MCF 10A (cell line): ENCODE measurements around the gene CFAP43. TPM values are rescaled to one million over a fixed set of nuclear protein-coding genes. Genes with fewer than 3 reads are reported as not detected.
A peak's percentile ranks its signal among the peaks of the same experiment; 100 is the strongest.

Experiments used
- BruUV-seq: library from RNA; stranded (reverse); fragments of 400-500 nt; replicated peaks from 2 replicates; lab custom pipeline; 2021; lab: Mats Ljungman, UMichigan
- CTCF ChIA-PET: fragments of 300-600 bp; sonication (Branson Sonifier 250); formaldehyde crosslinking; extraction: SDS; loops from one replicate; lab custom pipeline; 2021; ENCODE audit warnings: antibody characterized with exemption, inconsistent platforms; lab: Yijun Ruan, JAX
- POLR2A ChIA-PET: fragments of 300-600, 350-650 bp; sonication (Branson Sonifier 250); formaldehyde crosslinking; extraction: SDS; loops from one replicate; lab custom pipeline; 2020; ENCODE audit warnings: antibody characterized with exemption, inconsistent platforms; lab: Yijun Ruan, JAX
- DNase-seq: peaks from one replicate; pipeline ENCODE4 v3.0.0-alpha.2; 2018; ENCODE audit not compliant: unreplicated experiment
- H3K27ac Mint-ChIP-seq: one replicate; pipeline ENCODE4 v1.8.0; 2022; ENCODE audit warnings: mild to moderate bottlenecking, low read depth, mixed read lengths; ENCODE audit not compliant: unreplicated experiment
- H3K27me3 Mint-ChIP-seq: one replicate; pipeline ENCODE4 v1.8.0; 2022; ENCODE audit warnings: mixed read lengths; ENCODE audit not compliant: insufficient read depth, unreplicated experiment
- H3K36me3 Mint-ChIP-seq: one replicate; pipeline ENCODE4 v1.8.0; 2022; ENCODE audit warnings: mild to moderate bottlenecking, moderate library complexity, mixed read lengths; ENCODE audit not compliant: insufficient read depth, unreplicated experiment
- H3K4me1 Mint-ChIP-seq: one replicate; pipeline ENCODE4 v1.8.0; 2022; ENCODE audit warnings: mixed read lengths; ENCODE audit not compliant: insufficient read depth, unreplicated experiment
- H3K4me3 Mint-ChIP-seq: one replicate; pipeline ENCODE4 v1.8.0; 2022; ENCODE audit warnings: mild to moderate bottlenecking, moderate library complexity, mixed read lengths; ENCODE audit not compliant: unreplicated experiment
- H3K9me3 Mint-ChIP-seq: one replicate; pipeline ENCODE4 v1.8.0; 2022; ENCODE audit warnings: mixed read lengths; ENCODE audit not compliant: unreplicated experiment
- intact Hi-C: fragments of 100-400 bp; cut with micrococcal nuclease; formaldehyde crosslinking; loops from 2 replicates; pipeline ENCODE4 v1.14.1; 2022
- total RNA-seq: library from RNA; stranded (reverse); gene quantifications from 2 replicates; pipeline ENCODE4 v1.2.3, GENCODE V29; 2022
- TF ChIP-seq, protein P1 (sequence below): fragments of 200-600 bp; IDR thresholded peaks from one replicate; pipeline ENCODE4 v1.8.0; 2022; ENCODE audit warnings: antibody characterized with exemption, mild to moderate bottlenecking; ENCODE audit not compliant: unreplicated experiment

CFAP43 gene
- total RNA-seq, 1 experiment from 2014 or later = 0.42 TPM

DNA sequence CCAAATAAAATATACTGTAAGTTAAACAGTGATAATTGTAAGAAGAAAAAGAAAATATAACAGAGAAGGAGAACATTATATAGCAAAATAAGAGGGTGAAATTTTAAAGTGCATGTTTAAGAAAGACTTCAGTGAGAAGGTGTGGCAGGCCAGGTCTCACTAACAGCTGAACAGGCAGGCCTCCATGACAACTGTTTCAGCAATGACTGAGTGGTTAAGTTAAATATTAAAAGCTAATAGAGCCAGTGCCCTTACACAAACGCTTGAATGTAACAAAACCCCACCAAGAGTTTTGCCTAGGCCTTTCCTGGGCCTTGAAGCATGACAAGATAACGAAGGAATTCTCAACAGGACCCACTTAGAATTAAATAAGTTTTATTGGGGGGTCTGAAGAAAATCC is 32.6 kb downstream of the CFAP43 start:
- no peak for DNase-seq
- Mint-ChIP-seq H3K27ac (no peak overlapping the region), H3K4me1 (peaks cover 5% of the 10 kb centered on the region), H3K27me3 (no peaks in the 10 kb centered on the region), H3K4me3 (no peak overlapping the region), H3K9me3 (no peaks in the 10 kb centered on the region), H3K36me3 (no peaks in the 10 kb centered on the region)
- ChIA-PET POLR2A (interaction anchor here (1.5 kb wide), 1 partner anchor 116 kb away, joined by 3 read pairs; no protein-coding TSS in a partner anchor), CTCF (interaction anchor here (0.8 kb wide), 1 partner anchor 154 kb away, joined by 3 read pairs; the partner anchor contains the start of gene CFAP58)
- TF ChIP-seq, protein P1, sequence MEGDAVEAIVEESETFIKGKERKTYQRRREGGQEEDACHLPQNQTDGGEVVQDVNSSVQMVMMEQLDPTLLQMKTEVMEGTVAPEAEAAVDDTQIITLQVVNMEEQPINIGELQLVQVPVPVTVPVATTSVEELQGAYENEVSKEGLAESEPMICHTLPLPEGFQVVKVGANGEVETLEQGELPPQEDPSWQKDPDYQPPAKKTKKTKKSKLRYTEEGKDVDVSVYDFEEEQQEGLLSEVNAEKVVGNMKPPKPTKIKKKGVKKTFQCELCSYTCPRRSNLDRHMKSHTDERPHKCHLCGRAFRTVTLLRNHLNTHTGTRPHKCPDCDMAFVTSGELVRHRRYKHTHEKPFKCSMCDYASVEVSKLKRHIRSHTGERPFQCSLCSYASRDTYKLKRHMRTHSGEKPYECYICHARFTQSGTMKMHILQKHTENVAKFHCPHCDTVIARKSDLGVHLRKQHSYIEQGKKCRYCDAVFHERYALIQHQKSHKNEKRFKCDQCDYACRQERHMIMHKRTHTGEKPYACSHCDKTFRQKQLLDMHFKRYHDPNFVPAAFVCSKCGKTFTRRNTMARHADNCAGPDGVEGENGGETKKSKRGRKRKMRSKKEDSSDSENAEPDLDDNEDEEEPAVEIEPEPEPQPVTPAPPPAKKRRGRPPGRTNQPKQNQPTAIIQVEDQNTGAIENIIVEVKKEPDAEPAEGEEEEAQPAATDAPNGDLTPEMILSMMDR = no peak
- intact Hi-C loops = no loop called here
- BruUV-seq = no TSS peak

DNA sequence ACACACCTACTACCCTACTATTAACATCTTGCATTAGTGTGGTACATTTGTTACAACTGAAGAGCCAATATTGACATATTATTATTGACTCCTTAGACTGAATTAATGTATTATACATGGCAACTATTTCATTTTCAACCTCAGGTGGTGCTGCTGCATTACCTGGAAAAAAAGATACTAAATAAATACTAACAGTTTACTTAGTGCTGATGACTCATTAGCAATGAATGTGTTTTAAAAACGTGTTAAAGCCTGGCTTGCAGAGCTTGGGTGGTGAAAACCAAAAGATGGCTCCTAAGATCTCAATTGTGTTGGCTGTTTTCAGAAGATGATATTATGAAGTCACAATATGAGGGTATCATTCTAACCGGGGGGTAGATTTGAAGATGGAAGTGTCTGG is 34.8 kb downstream of the CFAP43 start:
- intact Hi-C loops = no loop called here

DNA sequence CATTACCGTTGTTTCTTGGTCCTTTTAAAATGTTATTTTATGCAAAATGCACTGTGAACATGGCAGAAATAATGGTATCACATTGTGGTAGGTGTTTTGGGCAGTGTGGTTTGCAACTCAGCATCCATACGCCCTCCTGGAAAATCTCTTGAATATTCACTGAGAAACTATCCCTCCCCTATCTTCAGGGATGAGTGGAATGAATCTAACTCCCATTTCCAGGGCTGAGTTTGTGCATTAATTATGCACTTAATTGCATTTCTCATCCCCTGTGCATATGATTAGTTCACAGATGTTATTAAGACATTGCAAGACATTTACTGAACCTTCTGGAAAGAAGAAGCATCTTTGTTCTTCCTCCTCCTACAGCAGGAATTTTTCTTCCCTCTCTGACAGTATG is 36.5 kb downstream of the CFAP43 start:
- POLR2A ChIA-PET = no interaction called here
- TF ChIP-seq, protein P1 = no peak
- Mint-ChIP-seq H3K27me3 (no peaks in the 10 kb centered on the region), H3K4me3 (no peak overlapping the region), H3K4me1 (no peaks in the 10 kb centered on the region), H3K9me3 (no peaks in the 10 kb centered on the region), H3K27ac (no peak overlapping the region), H3K36me3 (no peaks in the 10 kb centered on the region)
- no peak for DNase-seq
- intact Hi-C loops = no loop called here
- BruUV-seq = no TSS peak
- CTCF ChIA-PET = no interaction called here

More for the DNA sequence above, 34.8 kb downstream of the CFAP43 start:
- Mint-ChIP-seq H3K4me1 (peaks cover 5% of the 10 kb centered on the region), H3K9me3 (no peaks in the 10 kb centered on the region), H3K36me3 (no peaks in the 10 kb centered on the region), H3K27me3 (no peaks in the 10 kb centered on the region), H3K27ac (no peak overlapping the region), H3K4me3 (no peak overlapping the region)
- ChIA-PET POLR2A (interaction anchor here (0.6 kb wide), 1 partner anchor 124 kb away, joined by 3 read pairs; no protein-coding TSS in a partner anchor), CTCF (interaction anchor here (1.3 kb wide), 1 partner anchor 78 kb away, joined by 4 read pairs; no protein-coding TSS in a partner anchor)
- BruUV-seq = no TSS peak
- peak; percentile 44 for DNase-seq
- TF ChIP-seq, protein P1 = peak; percentile 3

DNA sequence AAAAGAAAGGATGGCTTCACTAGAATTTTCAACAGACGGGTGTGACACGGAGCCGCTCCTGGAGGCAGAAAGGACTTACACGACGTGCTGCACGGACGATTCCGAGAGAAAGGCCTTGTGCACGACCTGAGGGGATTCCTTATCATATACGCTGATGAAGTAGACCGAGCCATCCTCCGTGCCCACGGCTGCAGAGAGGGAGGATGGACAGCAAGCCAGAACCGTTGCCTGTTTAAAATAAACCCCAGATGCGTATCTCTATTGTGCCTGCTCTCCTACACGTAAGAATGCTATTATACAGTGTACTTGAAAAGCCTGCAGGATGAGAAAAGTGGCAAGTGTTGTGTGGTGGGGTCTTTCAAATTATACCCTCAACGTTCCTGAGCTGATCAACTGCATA is 38.4 kb downstream of the CFAP43 start:
- H3K9me3 Mint-ChIP-seq = no peaks in the 10 kb centered on the region
- H3K36me3 Mint-ChIP-seq = no peaks in the 10 kb centered on the region
- TF ChIP-seq, protein P1 = no peak
- H3K4me1 Mint-ChIP-seq = no peaks in the 10 kb centered on the region
- intact Hi-C loops = no loop called here
- no peak for DNase-seq
- H3K27me3 Mint-ChIP-seq = no peaks in the 10 kb centered on the region
- ChIA-PET CTCF (no interaction called here), POLR2A (no interaction called here)
- H3K4me3 Mint-ChIP-seq = no peak overlapping the region
- BruUV-seq = no TSS peak
- no peak overlapping the region for H3K27ac Mint-ChIP-seq
